ENCODE measurements around the gene HOXB9.

HOXB9 gene

GRCh38 chr17:48612456-48612853 lies 13.7 kb downstream of the HOXB9 start:
- Mint-ChIP-seq H3K4me1 (ENCODE audit: low read depth) (peaks cover 46% of the 10 kb centered on the region), H3K4me3 (peak overlapping the region; percentile 70), H3K9me3 (no peaks in the 10 kb centered on the region), H3K36me3 (ENCODE audit: low read depth) (no peaks in the 10 kb centered on the region), H3K27ac (peak overlapping the region; percentile 17), H3K27me3 (peaks cover 89% of the 10 kb centered on the region)
- no peak for DNase-seq

GRCh38 chr17:48611681-48612455 lies 14.3 kb downstream of the HOXB9 start:
- Mint-ChIP-seq H3K27ac (peak overlapping the region; percentile 67), H3K27me3 (peaks cover 89% of the 10 kb centered on the region), H3K4me1 (ENCODE audit: low read depth) (peaks cover 44% of the 10 kb centered on the region)

GRCh38 chr17:48611213-48611612 lies 14.9 kb downstream of the HOXB9 start:
- Mint-ChIP-seq H3K27me3 (peaks cover 89% of the 10 kb centered on the region), H3K4me1 (ENCODE audit: low read depth) (peaks cover 44% of the 10 kb centered on the region), H3K9me3 (no peaks in the 10 kb centered on the region), H3K36me3 (ENCODE audit: low read depth) (no peaks in the 10 kb centered on the region), H3K4me3 (peak overlapping the region; percentile 83), H3K27ac (peak overlapping the region; percentile 71)
- no peak for DNase-seq

More at GRCh38 chr17:48611681-48612455, 14.3 kb downstream of the HOXB9 start:
- Mint-ChIP-seq H3K4me3 (peak overlapping the region; percentile 83), H3K9me3 (no peaks in the 10 kb centered on the region), H3K36me3 (ENCODE audit: low read depth) (no peaks in the 10 kb centered on the region)
- no peak for DNase-seq

GRCh38 chr17:48610282-48611211 lies 15.6 kb downstream of the HOXB9 start, which contains the start of gene HOXB7:
Gene HOXB7 (minus strand): TSS chr17:48611017. CDS start chr17:48610918, 99 bp downstream.
- H3K4me1 Mint-ChIP-seq (ENCODE audit: low read depth) = peaks cover 38% of the 10 kb centered on the region
- H3K27ac Mint-ChIP-seq = peak within 1 kb of the TSS; percentile 71
- peak within 1 kb of the TSS; percentile 83 for H3K4me3 Mint-ChIP-seq
- peaks cover 89% of the 10 kb centered on the region for H3K27me3 Mint-ChIP-seq
- H3K36me3 Mint-ChIP-seq (ENCODE audit: low read depth) = no peaks in the 10 kb centered on the region
- H3K9me3 Mint-ChIP-seq = no peaks in the 10 kb centered on the region
- peak; percentile 77 for DNase-seq

GRCh38 chr17:48609759-48610281 lies 16.3 kb downstream of the HOXB9 start:
- Mint-ChIP-seq H3K27me3 (peaks cover 87% of the 10 kb centered on the region), H3K27ac (no peak overlapping the region), H3K9me3 (no peaks in the 10 kb centered on the region), H3K4me3 (peak overlapping the region; percentile 83), H3K4me1 (ENCODE audit: low read depth) (peaks cover 31% of the 10 kb centered on the region), H3K36me3 (ENCODE audit: low read depth) (no peaks in the 10 kb centered on the region)
- no peak for DNase-seq

- Mint-ChIP-seq H3K36me3 (ENCODE audit: low read depth) (no peaks in the 10 kb centered on the region), H3K4me1 (ENCODE audit: low read depth) (peaks cover 28% of the 10 kb centered on the region), H3K9me3 (no peaks in the 10 kb centered on the region), H3K27ac (no peak overlapping the region), H3K4me3 (no peak overlapping the region), H3K27me3 (peaks cover 87% of the 10 kb centered on the region)
- DNase-seq = no peak
Measured at GRCh38 chr17:48609033-48609432, 17.1 kb downstream of the HOXB9 start.

GRCh38 chr17:48608494-48608834 lies 17.7 kb downstream of the HOXB9 start:
- Mint-ChIP-seq H3K4me3 (no peak overlapping the region), H3K27me3 (peaks cover 87% of the 10 kb centered on the region), H3K27ac (no peak overlapping the region), H3K36me3 (ENCODE audit: low read depth) (no peaks in the 10 kb centered on the region), H3K9me3 (no peaks in the 10 kb centered on the region), H3K4me1 (ENCODE audit: low read depth) (peaks cover 24% of the 10 kb centered on the region)
- DNase-seq = no peak

GRCh38 chr17:48606892-48607614 lies 19.1 kb downstream of the HOXB9 start:
- no peaks in the 10 kb centered on the region for H3K9me3 Mint-ChIP-seq

GRCh38 chr17:48605991-48606891 lies 19.9 kb downstream of the HOXB9 start:
- no peak overlapping the region for H3K27ac Mint-ChIP-seq
- H3K36me3 Mint-ChIP-seq (ENCODE audit: low read depth) = no peaks in the 10 kb centered on the region
- peaks cover 91% of the 10 kb centered on the region for H3K27me3 Mint-ChIP-seq

More at GRCh38 chr17:48606892-48607614, 19.1 kb downstream of the HOXB9 start:
- no peaks in the 10 kb centered on the region for H3K36me3 Mint-ChIP-seq (ENCODE audit: low read depth)
- no peak overlapping the region for H3K4me3 Mint-ChIP-seq
- H3K27me3 Mint-ChIP-seq = peaks cover 89% of the 10 kb centered on the region
- DNase-seq = no peak
- peaks cover 19% of the 10 kb centered on the region for H3K4me1 Mint-ChIP-seq (ENCODE audit: low read depth)
- no peak overlapping the region for H3K27ac Mint-ChIP-seq

GRCh38 chr17:48605409-48605919 lies 20.7 kb downstream of the HOXB9 start:
- H3K4me3 Mint-ChIP-seq = no peak overlapping the region
- H3K36me3 Mint-ChIP-seq (ENCODE audit: low read depth) = no peaks in the 10 kb centered on the region
- peaks cover 91% of the 10 kb centered on the region for H3K27me3 Mint-ChIP-seq
- H3K4me1 Mint-ChIP-seq (ENCODE audit: low read depth) = peaks cover 9% of the 10 kb centered on the region
- no peaks in the 10 kb centered on the region for H3K9me3 Mint-ChIP-seq
- H3K27ac Mint-ChIP-seq = no peak overlapping the region
- no peak for DNase-seq

More at GRCh38 chr17:48605991-48606891, 19.9 kb downstream of the HOXB9 start:
- H3K4me1 Mint-ChIP-seq (ENCODE audit: low read depth) = peaks cover 16% of the 10 kb centered on the region
- no peak overlapping the region for H3K4me3 Mint-ChIP-seq
- DNase-seq = no peak
- H3K9me3 Mint-ChIP-seq = no peaks in the 10 kb centered on the region

GRCh38 chr17:48604770-48605329 lies 21.3 kb downstream of the HOXB9 start, which contains the start of gene HOXB6:
Gene HOXB6 (minus strand): TSS chr17:48604986. CDS start chr17:48598150, 6,836 bp downstream.
- no peak for DNase-seq
- Mint-ChIP-seq H3K9me3 (no peaks in the 10 kb centered on the region), H3K4me1 (ENCODE audit: low read depth) (peaks cover 9% of the 10 kb centered on the region), H3K4me3 (no peak within 1 kb of the TSS), H3K27me3 (peaks cover 94% of the 10 kb centered on the region), H3K27ac (no peak within 1 kb of the TSS), H3K36me3 (ENCODE audit: low read depth) (no peaks in the 10 kb centered on the region)

- Mint-ChIP-seq H3K4me1 (ENCODE audit: low read depth) (peaks cover 9% of the 10 kb centered on the region), H3K4me3 (no peak overlapping the region), H3K27me3 (peaks cover 94% of the 10 kb centered on the region), H3K36me3 (ENCODE audit: low read depth) (no peaks in the 10 kb centered on the region), H3K27ac (no peak overlapping the region), H3K9me3 (no peaks in the 10 kb centered on the region)
- no peak for DNase-seq
Measured at GRCh38 chr17:48603959-48604769, 22.0 kb downstream of the HOXB9 start.

All from activated T-cell treated with anti-CD3 and anti-CD28 coated beads, Interleukin-2, amount 50 U/mL, for 24 hours (primary cell).